ENCODE measurements around the gene CAV2.

The CAV2 gene

GRCh38 chr7:116546916-116547315 lies 47.4 kb downstream of the CAV2 start:
- DNase-seq (ENCODE audit: low read depth in 2 of 2) = no peak

GRCh38 chr7:116547347-116547746 lies 47.8 kb downstream of the CAV2 start:
- DNase-seq (ENCODE audit: low read depth in 2 of 2) = no peak

GRCh38 chr7:116548506-116548905 lies 49.0 kb downstream of the CAV2 start:
- no peak for DNase-seq (ENCODE audit: low read depth in 2 of 2)

GRCh38 chr7:116549370-116549769 lies 49.8 kb downstream of the CAV2 start:
- DNase-seq (ENCODE audit: low read depth in 2 of 2) = no peak

GRCh38 chr7:116551692-116552091 lies 52.2 kb downstream of the CAV2 start:
- DNase-seq (ENCODE audit: low read depth in 2 of 2) = no peak

- no peak for DNase-seq (ENCODE audit: low read depth in 2 of 2)
Observed at GRCh38 chr7:116552602-116553001, 53.1 kb downstream of the CAV2 start.

- DNase-seq (ENCODE audit: low read depth in 2 of 2) = no peak
Observed at GRCh38 chr7:116553168-116553964, 53.8 kb downstream of the CAV2 start.

GRCh38 chr7:116554436-116554835 lies 54.9 kb downstream of the CAV2 start:
- DNase-seq (ENCODE audit: low read depth in 2 of 2) = no peak

GRCh38 chr7:116554911-116555310 lies 55.4 kb downstream of the CAV2 start:
- DNase-seq (ENCODE audit: low read depth in 2 of 2) = no peak

GRCh38 chr7:116557066-116557585 lies 57.6 kb downstream of the CAV2 start:
- no peak for DNase-seq (ENCODE audit: low read depth in 2 of 2)

GRCh38 chr7:116557901-116558300 lies 58.4 kb downstream of the CAV2 start:
- no peak for DNase-seq (ENCODE audit: low read depth in 2 of 2)

Measured in stimulated activated CD4-positive, alpha-beta T cell treated with anti-CD3 and anti-CD28 coated beads, Interleukin-4, amount 100 ng/mL, for 48 hours (primary cell).